ENCODE measurements around the gene SPTBN1.
"Not testable (repeated sequence)": the region's sequence is repeated elsewhere in the genome, so short reads cannot be mapped to it uniquely, and the experiment has no call there.

SPTBN1 gene

DNA sequence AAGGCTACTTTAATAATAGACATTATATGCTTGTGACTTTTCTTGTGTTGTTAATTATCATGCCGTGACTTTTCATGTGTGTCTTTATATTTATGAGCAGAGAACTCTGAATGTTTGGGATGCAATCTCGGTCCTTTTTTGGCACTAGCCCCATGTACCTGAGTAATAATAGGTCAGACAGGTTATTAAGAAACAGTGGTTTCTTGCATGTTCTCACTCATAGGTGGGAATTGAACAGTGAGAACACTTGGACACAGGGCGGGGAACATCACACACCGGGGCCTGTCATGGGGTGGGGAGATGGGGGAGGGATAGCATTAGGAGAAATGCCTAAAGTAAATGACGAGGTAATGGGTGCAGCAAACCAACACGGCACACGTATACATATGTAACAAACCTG is 61.9 kb downstream of the SPTBN1 start:
- ATAC-seq, result not testable (repeated sequence)

DNA sequence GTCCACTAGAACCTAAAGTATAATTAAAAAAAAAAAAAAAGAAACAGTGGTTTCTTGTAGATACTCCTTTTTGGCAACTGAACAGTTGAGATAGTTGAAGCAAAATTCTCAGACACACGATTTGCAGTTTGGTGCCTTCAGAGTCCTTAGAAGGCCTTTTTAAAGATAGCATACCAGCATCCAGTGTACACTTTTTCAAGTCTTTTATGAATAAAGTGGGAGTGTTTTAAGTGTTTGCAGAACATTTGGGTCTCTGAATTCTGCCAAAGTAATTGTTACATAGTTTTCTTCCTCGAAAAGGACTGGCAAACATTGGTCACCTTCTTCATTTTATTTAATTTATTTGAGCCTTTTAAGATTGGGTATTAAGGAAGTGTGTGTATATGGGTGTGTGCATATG is 62.3 kb downstream of the SPTBN1 start:
- TF ChIP-seq TOX (CRISPR knock-in tag; IDR thresholded peaks at IDR 0.05; ENCODE audit: borderline replicate concordance) (no peak), CSDC2 (CRISPR knock-in tag; IDR thresholded peaks at IDR 0.05) (no peak), SNAI2 (CRISPR knock-in tag; IDR thresholded peaks at IDR 0.05) (no peak), ZNF565 (CRISPR knock-in tag; conservative IDR thresholded peaks at IDR 0.05; ENCODE audit: low read depth) (no peak), ZNF70 (CRISPR knock-in tag; IDR thresholded peaks at IDR 0.05) (no peak), ZNF8 (CRISPR knock-in tag; IDR thresholded peaks at IDR 0.05) (no peak), ISL1 (CRISPR knock-in tag; IDR thresholded peaks at IDR 0.05) (no peak), ZFP30 (CRISPR knock-in tag; IDR thresholded peaks at IDR 0.05) (no peak), TCF4 (CRISPR knock-in tag; IDR thresholded peaks at IDR 0.05; ENCODE audit: borderline replicate concordance) (no peak), BACH2 (CRISPR knock-in tag; IDR thresholded peaks at IDR 0.05; ENCODE audit: borderline replicate concordance) (no peak), ZFP3 (CRISPR knock-in tag; IDR thresholded peaks at IDR 0.05) (no peak), ESRRG (CRISPR knock-in tag; IDR thresholded peaks at IDR 0.05) (no peak), RARB (CRISPR knock-in tag; IDR thresholded peaks at IDR 0.05) (no peak), PPARA (CRISPR knock-in tag; IDR thresholded peaks at IDR 0.05; ENCODE audit: borderline replicate concordance) (no peak), OSR1 (CRISPR knock-in tag; IDR thresholded peaks at IDR 0.05) (no peak), POU6F1 (CRISPR knock-in tag; IDR thresholded peaks at IDR 0.05; ENCODE audit: borderline replicate concordance, low read depth) (no peak)
- TF ChIP-seq, protein P1, sequence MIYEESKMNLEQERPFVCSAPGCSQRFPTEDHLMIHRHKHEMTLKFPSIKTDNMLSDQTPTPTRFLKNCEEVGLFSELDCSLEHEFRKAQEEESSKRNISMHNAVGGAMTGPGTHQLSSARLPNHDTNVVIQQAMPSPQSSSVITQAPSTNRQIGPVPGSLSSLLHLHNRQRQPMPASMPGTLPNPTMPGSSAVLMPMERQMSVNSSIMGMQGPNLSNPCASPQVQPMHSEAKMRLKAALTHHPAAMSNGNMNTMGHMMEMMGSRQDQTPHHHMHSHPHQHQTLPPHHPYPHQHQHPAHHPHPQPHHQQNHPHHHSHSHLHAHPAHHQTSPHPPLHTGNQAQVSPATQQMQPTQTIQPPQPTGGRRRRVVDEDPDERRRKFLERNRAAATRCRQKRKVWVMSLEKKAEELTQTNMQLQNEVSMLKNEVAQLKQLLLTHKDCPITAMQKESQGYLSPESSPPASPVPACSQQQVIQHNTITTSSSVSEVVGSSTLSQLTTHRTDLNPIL (CRISPR knock-in tag; IDR thresholded peaks at IDR 0.05; ENCODE audit: low read depth), result no peak
- TF ChIP-seq, protein P2, sequence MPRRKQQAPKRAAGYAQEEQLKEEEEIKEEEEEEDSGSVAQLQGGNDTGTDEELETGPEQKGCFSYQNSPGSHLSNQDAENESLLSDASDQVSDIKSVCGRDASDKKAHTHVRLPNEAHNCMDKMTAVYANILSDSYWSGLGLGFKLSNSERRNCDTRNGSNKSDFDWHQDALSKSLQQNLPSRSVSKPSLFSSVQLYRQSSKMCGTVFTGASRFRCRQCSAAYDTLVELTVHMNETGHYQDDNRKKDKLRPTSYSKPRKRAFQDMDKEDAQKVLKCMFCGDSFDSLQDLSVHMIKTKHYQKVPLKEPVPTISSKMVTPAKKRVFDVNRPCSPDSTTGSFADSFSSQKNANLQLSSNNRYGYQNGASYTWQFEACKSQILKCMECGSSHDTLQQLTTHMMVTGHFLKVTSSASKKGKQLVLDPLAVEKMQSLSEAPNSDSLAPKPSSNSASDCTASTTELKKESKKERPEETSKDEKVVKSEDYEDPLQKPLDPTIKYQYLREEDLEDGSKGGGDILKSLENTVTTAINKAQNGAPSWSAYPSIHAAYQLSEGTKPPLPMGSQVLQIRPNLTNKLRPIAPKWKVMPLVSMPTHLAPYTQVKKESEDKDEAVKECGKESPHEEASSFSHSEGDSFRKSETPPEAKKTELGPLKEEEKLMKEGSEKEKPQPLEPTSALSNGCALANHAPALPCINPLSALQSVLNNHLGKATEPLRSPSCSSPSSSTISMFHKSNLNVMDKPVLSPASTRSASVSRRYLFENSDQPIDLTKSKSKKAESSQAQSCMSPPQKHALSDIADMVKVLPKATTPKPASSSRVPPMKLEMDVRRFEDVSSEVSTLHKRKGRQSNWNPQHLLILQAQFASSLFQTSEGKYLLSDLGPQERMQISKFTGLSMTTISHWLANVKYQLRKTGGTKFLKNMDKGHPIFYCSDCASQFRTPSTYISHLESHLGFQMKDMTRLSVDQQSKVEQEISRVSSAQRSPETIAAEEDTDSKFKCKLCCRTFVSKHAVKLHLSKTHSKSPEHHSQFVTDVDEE (CRISPR knock-in tag; IDR thresholded peaks at IDR 0.05), result no peak
- TF ChIP-seq, protein P3, sequence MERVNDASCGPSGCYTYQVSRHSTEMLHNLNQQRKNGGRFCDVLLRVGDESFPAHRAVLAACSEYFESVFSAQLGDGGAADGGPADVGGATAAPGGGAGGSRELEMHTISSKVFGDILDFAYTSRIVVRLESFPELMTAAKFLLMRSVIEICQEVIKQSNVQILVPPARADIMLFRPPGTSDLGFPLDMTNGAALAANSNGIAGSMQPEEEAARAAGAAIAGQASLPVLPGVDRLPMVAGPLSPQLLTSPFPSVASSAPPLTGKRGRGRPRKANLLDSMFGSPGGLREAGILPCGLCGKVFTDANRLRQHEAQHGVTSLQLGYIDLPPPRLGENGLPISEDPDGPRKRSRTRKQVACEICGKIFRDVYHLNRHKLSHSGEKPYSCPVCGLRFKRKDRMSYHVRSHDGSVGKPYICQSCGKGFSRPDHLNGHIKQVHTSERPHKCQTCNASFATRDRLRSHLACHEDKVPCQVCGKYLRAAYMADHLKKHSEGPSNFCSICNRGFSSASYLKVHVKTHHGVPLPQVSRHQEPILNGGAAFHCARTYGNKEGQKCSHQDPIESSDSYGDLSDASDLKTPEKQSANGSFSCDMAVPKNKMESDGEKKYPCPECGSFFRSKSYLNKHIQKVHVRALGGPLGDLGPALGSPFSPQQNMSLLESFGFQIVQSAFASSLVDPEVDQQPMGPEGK (CRISPR knock-in tag; IDR thresholded peaks at IDR 0.05; ENCODE audit: borderline replicate concordance), result no peak
- ATAC-seq, result no peak

DNA sequence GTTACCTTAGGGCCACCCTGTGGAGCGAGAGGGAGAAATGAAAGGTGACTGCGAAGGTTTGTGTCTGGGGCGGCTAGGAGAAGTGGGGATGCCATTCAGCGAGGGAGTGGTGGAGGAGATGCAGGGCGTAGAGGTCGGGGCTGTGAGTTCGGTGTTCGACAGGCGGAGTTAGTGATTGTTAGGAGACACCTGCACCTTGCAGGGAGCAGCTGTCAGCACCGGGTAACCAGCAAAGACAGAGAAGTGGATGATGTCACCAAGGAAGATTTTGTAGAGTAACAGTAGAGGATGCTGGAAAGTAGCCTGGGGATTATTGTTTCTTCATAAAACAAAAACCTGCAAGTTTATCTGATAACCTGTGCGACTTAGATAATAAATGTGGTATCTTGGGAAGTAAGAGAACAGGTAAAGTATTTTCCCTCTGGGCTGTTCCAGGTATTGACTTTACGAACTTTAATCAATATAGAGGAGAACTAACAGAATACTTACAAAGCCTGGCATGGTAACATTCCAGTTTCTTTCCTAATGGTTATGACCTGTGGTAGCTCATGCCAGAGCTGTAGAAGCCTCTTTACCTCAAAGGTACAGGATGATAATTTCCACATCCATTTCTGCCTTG is 63.8 kb downstream of the SPTBN1 start:
- no peak for ATAC-seq
- TF ChIP-seq TOX (CRISPR knock-in tag; IDR thresholded peaks at IDR 0.05; ENCODE audit: borderline replicate concordance) (no peak), ISL1 (CRISPR knock-in tag; IDR thresholded peaks at IDR 0.05) (no peak), RARB (CRISPR knock-in tag; IDR thresholded peaks at IDR 0.05) (no peak), ZNF565 (CRISPR knock-in tag; conservative IDR thresholded peaks at IDR 0.05; ENCODE audit: low read depth) (no peak), ZFP3 (CRISPR knock-in tag; IDR thresholded peaks at IDR 0.05) (no peak), POU6F1 (CRISPR knock-in tag; IDR thresholded peaks at IDR 0.05; ENCODE audit: borderline replicate concordance, low read depth) (no peak), ZNF70 (CRISPR knock-in tag; IDR thresholded peaks at IDR 0.05) (no peak), CSDC2 (CRISPR knock-in tag; IDR thresholded peaks at IDR 0.05) (no peak), GLIS3 (CRISPR knock-in tag; IDR thresholded peaks at IDR 0.05) (no peak), ZFP30 (CRISPR knock-in tag; IDR thresholded peaks at IDR 0.05) (no peak)
- TF ChIP-seq, protein P3 (CRISPR knock-in tag; IDR thresholded peaks at IDR 0.05; ENCODE audit: borderline replicate concordance), result no peak
- TF ChIP-seq, protein P1 (CRISPR knock-in tag; IDR thresholded peaks at IDR 0.05; ENCODE audit: low read depth), result no peak
- TF ChIP-seq, protein P2 (CRISPR knock-in tag; IDR thresholded peaks at IDR 0.05), result no peak
